Lung (tissue), 12 donors: Measurements from ENCODE around the gene HNRNPL. TPM values are rescaled to one million over a fixed set of nuclear protein-coding genes. Genes with fewer than 3 reads are reported as not detected.
A peak's percentile ranks its signal among the peaks of the same experiment; 100 is the strongest.

Experiments used
- ATAC-seq: fragments of 200-7000 bp; cut with Tn5 transposase; one replicate; pipeline ENCODE4 v1.9.1; 2020; ENCODE audit warnings: moderate number of reproducible peaks; ENCODE audit not compliant: insufficient read depth, low FRiP score
- DNase-seq, 3 donors: peaks; one replicate each; pipeline ENCODE4 v3.0.0-alpha.2; 2013 to 2017
- H3K27ac ChIP-seq, 2 donors: one replicate each; pipeline ENCODE4 v1.5.1; 2013; ENCODE audit warnings: mild to moderate bottlenecking in 2 of 2, moderate library complexity in 2 of 2, control low read depth in 1 of 2, inconsistent platforms in 1 of 2, low read depth in 1 of 2, low read length in 1 of 2
- H3K27me3 ChIP-seq, 3 donors: one replicate each; pipeline ENCODE4 v1.5.1; 2013; ENCODE audit warnings: low read length in 2 of 3; ENCODE audit not compliant: control insufficient read depth in 3 of 3, insufficient read depth in 3 of 3
- H3K36me3 ChIP-seq, 4 donors: one replicate each; pipeline ENCODE4 v1.5.1; 2013; ENCODE audit warnings: low read length in 4 of 4, mild to moderate bottlenecking in 1 of 4, moderate library complexity in 1 of 4; ENCODE audit not compliant: control insufficient read depth in 4 of 4, insufficient read depth in 4 of 4
- H3K4me1 ChIP-seq, 5 donors: one replicate each; pipeline ENCODE4 v1.5.1; 2013; ENCODE audit warnings: low read length in 5 of 5, mild to moderate bottlenecking in 2 of 5, moderate library complexity in 1 of 5; ENCODE audit not compliant: control insufficient read depth in 5 of 5, insufficient read depth in 5 of 5
- H3K4me3 ChIP-seq: one replicate; pipeline ENCODE4 v1.5.1; 2013; ENCODE audit warnings: mild to moderate bottlenecking, control low read depth, moderate library complexity
- H3K9ac ChIP-seq, 2 donors: one replicate each; pipeline ENCODE4 v1.5.1; 2013; ENCODE audit warnings: low read length in 2 of 2, control low read depth in 1 of 2; ENCODE audit not compliant: insufficient read depth in 1 of 2
- H3K9me3 ChIP-seq, 4 donors: one replicate each; pipeline ENCODE4 v1.5.1; 2013; ENCODE audit warnings: low read length in 3 of 4, mild to moderate bottlenecking in 1 of 4, moderate library complexity in 1 of 4; ENCODE audit not compliant: control insufficient read depth in 4 of 4, insufficient read depth in 3 of 4
- WGBS, 2 donors: extraction: QIAGEN DNeasy Blood & Tissue Kit; methylation state at CpG; one replicate each; pipeline ENCODE4 v1.1.7; 2013; 5-methylcytosine and 5-hydroxymethylcytosine counted together
- polyA plus RNA-seq, 2 donors: library from polyadenylated mRNA; stranded (reverse); fragments of 200-250 nt; gene quantifications; one replicate each; pipeline ENCODE4 v1.2.1, GENCODE V29; 2013
- total RNA-seq, 2 donors: library from RNA; depleted of rRNA in 1 of 2; stranded (reverse); fragments of >200 nt in 1 of 2; gene quantifications; one replicate each; pipeline ENCODE4 v1.2.1, GENCODE V29; 2014 to 2021
- TF ChIP-seq, protein P1 (sequence below): IDR thresholded peaks from 2 replicates; pipeline ENCODE4 v1.5.1; 2012; ENCODE audit warnings: mild to moderate bottlenecking; ENCODE audit errors: control extremely low read depth, extremely low read depth
- donor health status: control.
- donor health status: control.
- donor health status: Bipolar disorder and iron deficiency.
- donor health status: healthy.
- donor health status: DM: yes; HTN: yes; CAD: no.

Gene HNRNPL
- total and polyA plus RNA-seq, 4 donors = 169 to 298 (median 209) TPM

DNA sequence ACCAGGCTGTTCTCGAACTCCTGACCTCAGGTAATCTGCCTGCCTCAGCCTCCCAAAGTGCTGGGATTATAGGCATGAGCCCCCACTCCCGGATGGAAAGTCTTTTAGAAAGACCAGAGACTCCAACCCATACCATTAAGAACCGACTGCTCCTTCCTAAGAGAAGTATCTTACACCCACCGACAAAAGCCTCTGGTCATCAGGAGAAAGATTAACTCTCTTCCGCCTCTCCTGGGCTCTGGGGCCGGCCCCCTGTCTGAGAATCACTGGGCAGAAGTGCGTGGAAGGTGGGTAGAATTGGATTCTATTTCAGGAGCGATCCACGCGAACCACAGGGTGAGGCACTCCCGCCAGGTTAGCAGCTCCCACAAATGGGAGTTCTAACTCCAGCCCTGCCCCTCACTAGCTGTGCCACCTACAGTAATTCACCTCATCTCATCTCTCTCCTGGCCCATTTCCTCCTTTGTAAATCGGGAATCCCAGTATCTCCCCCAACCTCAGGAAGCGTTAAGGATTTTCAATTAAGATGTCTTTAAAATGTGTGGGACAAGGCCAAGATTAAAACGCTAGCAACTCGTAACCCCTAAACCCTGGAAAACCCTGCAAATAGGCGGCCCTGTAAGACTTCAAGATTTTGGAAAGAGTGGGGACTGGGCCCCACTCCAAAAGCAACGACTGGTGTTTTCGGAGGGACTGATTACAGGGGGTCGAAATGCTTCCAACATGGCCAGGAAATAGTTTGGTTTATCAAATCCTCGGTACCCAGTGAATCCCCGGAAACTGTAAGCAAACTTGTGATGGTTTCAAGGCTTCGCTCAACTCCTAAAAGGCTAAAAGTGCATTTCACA, 1.3 kb downstream of the HNRNPL start:
- Histone ChIP-seq H3K4me3 (peak overlapping the region; percentile 85), H3K9ac (peak overlapping the region; percentile 72 to 76), H3K9me3 (no peaks in the 10 kb centered on the region), H3K27ac (peak overlapping the region; percentile 99 to 100), H3K27me3 (no peaks in the 10 kb centered on the region), H3K4me1 (peaks cover 4 to 33% (median 9%) of the 10 kb centered on the region in 5 donors), H3K36me3 (peaks cover 30 to 39% (median 35%) of the 10 kb centered on the region in 4 donors)
- ATAC-seq (no peak), DNase-seq (peak in 1 of 3 donors; percentile 39)
- WGBS, 2 donors = 22 to 37% methylated on average over 22 of the region's 22 CpGs
- TF ChIP-seq, protein P1, sequence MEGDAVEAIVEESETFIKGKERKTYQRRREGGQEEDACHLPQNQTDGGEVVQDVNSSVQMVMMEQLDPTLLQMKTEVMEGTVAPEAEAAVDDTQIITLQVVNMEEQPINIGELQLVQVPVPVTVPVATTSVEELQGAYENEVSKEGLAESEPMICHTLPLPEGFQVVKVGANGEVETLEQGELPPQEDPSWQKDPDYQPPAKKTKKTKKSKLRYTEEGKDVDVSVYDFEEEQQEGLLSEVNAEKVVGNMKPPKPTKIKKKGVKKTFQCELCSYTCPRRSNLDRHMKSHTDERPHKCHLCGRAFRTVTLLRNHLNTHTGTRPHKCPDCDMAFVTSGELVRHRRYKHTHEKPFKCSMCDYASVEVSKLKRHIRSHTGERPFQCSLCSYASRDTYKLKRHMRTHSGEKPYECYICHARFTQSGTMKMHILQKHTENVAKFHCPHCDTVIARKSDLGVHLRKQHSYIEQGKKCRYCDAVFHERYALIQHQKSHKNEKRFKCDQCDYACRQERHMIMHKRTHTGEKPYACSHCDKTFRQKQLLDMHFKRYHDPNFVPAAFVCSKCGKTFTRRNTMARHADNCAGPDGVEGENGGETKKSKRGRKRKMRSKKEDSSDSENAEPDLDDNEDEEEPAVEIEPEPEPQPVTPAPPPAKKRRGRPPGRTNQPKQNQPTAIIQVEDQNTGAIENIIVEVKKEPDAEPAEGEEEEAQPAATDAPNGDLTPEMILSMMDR = no peak

DNA sequence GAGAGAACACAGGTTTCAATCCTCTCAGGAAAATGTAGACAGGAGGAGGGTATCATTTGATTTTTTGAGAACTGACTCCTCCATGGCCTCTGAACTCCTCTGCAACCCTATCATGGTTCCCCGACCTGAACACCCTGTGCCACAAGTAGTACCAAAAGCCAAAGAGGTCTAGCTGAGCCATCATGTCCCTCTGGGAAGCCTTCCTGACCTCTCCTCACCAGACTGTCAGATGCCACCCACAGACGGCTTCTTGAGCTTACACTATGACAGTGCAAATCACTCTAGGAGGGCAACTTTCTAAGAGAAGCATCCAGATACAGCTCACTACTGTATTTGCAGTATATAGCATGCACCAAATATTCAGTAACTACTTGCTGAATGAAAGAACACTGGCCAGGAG, 3.7 kb downstream of the HNRNPL start:
- DNase-seq = no peak
- Histone ChIP-seq H3K9me3 (no peaks in the 10 kb centered on the region), H3K27ac (no peak overlapping the region), H3K4me1 (peaks cover 4 to 22% (median 9%) of the 10 kb centered on the region in 5 donors), H3K36me3 (peaks cover 48 to 61% (median 57%) of the 10 kb centered on the region in 4 donors), H3K4me3 (no peak overlapping the region), H3K27me3 (no peaks in the 10 kb centered on the region), H3K9ac (no peak overlapping the region)
- ATAC-seq = no peak
- TF ChIP-seq, protein P1 = no peak
- 80 to 81% methylated on average over 2 of the region's 2 CpGs for WGBS, 2 donors

DNA sequence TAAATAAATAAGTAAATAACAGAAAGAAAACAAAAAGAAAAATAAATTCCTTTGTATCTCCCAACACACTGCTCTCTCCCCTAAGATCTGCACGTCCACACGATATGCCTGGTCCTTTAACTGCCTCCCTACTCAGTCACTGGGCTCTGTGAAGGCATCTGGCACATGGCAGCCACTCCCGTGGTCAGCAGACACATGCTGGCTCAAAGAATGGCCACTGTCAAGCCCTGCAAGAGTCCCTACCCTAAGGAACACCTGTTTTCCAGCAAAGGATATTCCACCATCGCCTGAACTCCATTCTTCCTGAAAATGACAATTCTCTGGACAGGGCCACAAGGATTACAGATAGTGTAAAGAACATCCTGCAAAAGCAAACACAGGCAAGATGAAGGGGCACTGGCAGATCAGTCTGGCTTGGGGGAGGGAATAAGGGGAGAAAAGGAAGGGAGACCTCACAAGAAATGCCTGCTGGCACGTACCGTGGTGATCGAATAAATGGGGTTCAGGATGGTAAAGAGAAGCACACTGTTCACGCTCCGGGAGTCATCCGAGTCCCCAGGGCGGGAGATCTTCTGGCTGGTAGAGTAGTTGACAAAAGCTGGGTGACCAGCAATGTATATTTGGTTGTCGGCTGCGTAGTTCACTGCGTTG, 4.3 kb downstream of the HNRNPL start:
- ATAC-seq (no peak), DNase-seq (no peak)
- TF ChIP-seq, protein P1 = no peak
- no peak overlapping the region for H3K4me3 ChIP-seq
- H3K27me3 ChIP-seq = no peaks in the 10 kb centered on the region
- H3K27ac ChIP-seq = no peak overlapping the region
- H3K4me1 ChIP-seq = peaks cover 4 to 18% (median 9%) of the 10 kb centered on the region in 5 donors
- no peak overlapping the region for H3K9ac ChIP-seq
- WGBS, 2 donors = 93 to 94% methylated on average over 14 of the region's 14 CpGs
- peaks cover 54 to 67% (median 63%) of the 10 kb centered on the region in 4 donors for H3K36me3 ChIP-seq
- H3K9me3 ChIP-seq = no peaks in the 10 kb centered on the region
